RWPE1 (cell line): ENCODE results near the gene PTPRN2.

ENCODE experiments used
- CTCF ChIA-PET: fragments of 350-600 bp; sonication (Branson Sonifier 250); formaldehyde crosslinking; extraction: SDS; loops from one replicate; lab custom pipeline; 2021; lab: Yijun Ruan, JAX
- POLR2A ChIA-PET: fragments of 400-600 bp; formaldehyde crosslinking; extraction: SDS; loops from one replicate; lab custom pipeline; 2020; ENCODE audit warnings: antibody characterized with exemption; ENCODE audit not compliant: low non-redundant PET; lab: Yijun Ruan, JAX
- DNase-seq: peaks from one replicate; pipeline ENCODE4 v3.0.0; 2012; ENCODE audit warnings: low spot score
- H3K27ac ChIP-seq: fragments of 450-650 bp; 2 replicates; pipeline ENCODE4 v1.5.1; 2017
- CTCF ChIP-seq: fragments of 450-650 bp; conservative IDR thresholded peaks from 2 replicates; pipeline ENCODE4 v1.5.1; 2017; ENCODE audit warnings: low read depth, mild to moderate bottlenecking

The PTPRN2 gene

GRCh38 chr7:157758468-157759245 is 829.0 kb downstream of the PTPRN2 start:
- DNase-seq: no peak
- ChIA-PET POLR2A (no interaction called here), CTCF (no interaction called here)
- H3K27ac ChIP-seq: no peak overlapping the region
- TF ChIP-seq CTCF: no peak

- no peak for DNase-seq
- POLR2A ChIA-PET: no interaction called here
- no peak overlapping the region for H3K27ac ChIP-seq
These were observed 829.7 kb downstream of the PTPRN2 start for GRCh38 chr7:157757776-157758467.

GRCh38 chr7:157757211-157757610 is 830.4 kb downstream of the PTPRN2 start:
- TF ChIP-seq CTCF: no peak
- CTCF ChIA-PET: no interaction called here

More at GRCh38 chr7:157757776-157758467, 829.7 kb downstream of the PTPRN2 start:
- TF ChIP-seq CTCF: no peak
- CTCF ChIA-PET: no interaction called here

GRCh38 chr7:157755741-157756140 is 831.9 kb downstream of the PTPRN2 start:
- DNase-seq: no peak
- H3K27ac ChIP-seq: no peak overlapping the region
- TF ChIP-seq CTCF: no peak
- CTCF ChIA-PET: no interaction called here
- POLR2A ChIA-PET: no interaction called here

More at GRCh38 chr7:157757211-157757610, 830.4 kb downstream of the PTPRN2 start:
- POLR2A ChIA-PET: no interaction called here
- H3K27ac ChIP-seq: no peak overlapping the region
- no peak for DNase-seq

GRCh38 chr7:157754416-157754790 is 833.2 kb downstream of the PTPRN2 start:
- DNase-seq: no peak
- no peak overlapping the region for H3K27ac ChIP-seq
- ChIA-PET CTCF (no interaction called here), POLR2A (no interaction called here)
- TF ChIP-seq CTCF: no peak

GRCh38 chr7:157753713-157754415 is 833.8 kb downstream of the PTPRN2 start:
- DNase-seq: no peak
- CTCF ChIA-PET: no interaction called here

More at GRCh38 chr7:157753713-157754415, 833.8 kb downstream of the PTPRN2 start:
- POLR2A ChIA-PET: no interaction called here
- H3K27ac ChIP-seq: no peak overlapping the region
- TF ChIP-seq CTCF: no peak
